ENCODE results near the gene ANKHD1.

- TF ChIP-seq CTCF (IDR thresholded peaks at IDR 0.05) (no peak), POLR2A (IDR thresholded peaks at IDR 0.05) (no peak)
Measured at GRCh38 chr5:140360101-140360500, 41.5 kb upstream of the ANKHD1 start, which contains the start of gene SLC4A9.

Measured in ovary (tissue), 3 donors.